Measurements from ENCODE around the gene XNDC1N.

XNDC1N gene

GRCh38 chr11:71962428-71963038 is 34.1 kb upstream of the XNDC1N start:
- TF ChIP-seq CTCF (IDR thresholded peaks at IDR 0.05) = no peak

GRCh38 chr11:71955898-71956456 is 27.6 kb upstream of the XNDC1N start:
- no peak for TF ChIP-seq CTCF (IDR thresholded peaks at IDR 0.05)

GRCh38 chr11:71951741-71952310 is 23.4 kb upstream of the XNDC1N start:
- no peak for TF ChIP-seq CTCF (IDR thresholded peaks at IDR 0.05)

GRCh38 chr11:71949034-71949433 is 20.6 kb upstream of the XNDC1N start:
- TF ChIP-seq CTCF (IDR thresholded peaks at IDR 0.05) = no peak

- TF ChIP-seq CTCF (IDR thresholded peaks at IDR 0.05) = no peak
Observed at GRCh38 chr11:71948314-71949027, 20.1 kb upstream of the XNDC1N start.

GRCh38 chr11:71947498-71947897 is 19.1 kb upstream of the XNDC1N start:
- TF ChIP-seq CTCF (IDR thresholded peaks at IDR 0.05) = no peak

- no peak for TF ChIP-seq CTCF (IDR thresholded peaks at IDR 0.05)
Observed at GRCh38 chr11:71946144-71946571, 17.8 kb upstream of the XNDC1N start.

Measured in LNCAP (cell line).